SK-N-SH treated with all-trans-retinoic acid at 6 μM for 48 hours (cell line): ENCODE data around the gene ARID4B.

Experiments used
- ARNTL ChIP-seq: fragments of 450-650 bp; formaldehyde crosslinking; IDR thresholded peaks from 2 replicates; pipeline ENCODE4 v1.5.0; 2020; ENCODE audit warnings: low read depth, mild to moderate bottlenecking, moderate library complexity, borderline replicate concordance
- CSDC2 ChIP-seq: fragments of 250-450 bp; sonication (Bioruptor Pico); IDR thresholded peaks from 2 replicates; pipeline ENCODE4 v1.5.0; 2020; ENCODE audit warnings: mild to moderate bottlenecking, moderate library complexity
- CSRNP3 ChIP-seq: fragments of 250-450 bp; sonication (Bioruptor Pico); IDR thresholded peaks from 2 replicates; pipeline ENCODE4 v1.5.1; 2021; ENCODE audit warnings: mild to moderate bottlenecking, moderate library complexity
- GLIS3 ChIP-seq: fragments of 250-450 bp; sonication (Bioruptor Pico); IDR thresholded peaks from 2 replicates; pipeline ENCODE4 v1.5.0; 2020; ENCODE audit warnings: mild to moderate bottlenecking, moderate library complexity
- RARB ChIP-seq: fragments of 250-450 bp; sonication (Bioruptor Pico); IDR thresholded peaks from 2 replicates; pipeline ENCODE4 v1.8.0; 2021; ENCODE audit warnings: mild to moderate bottlenecking, moderate library complexity
- SNAI2 ChIP-seq: fragments of 250-450 bp; sonication (Bioruptor Pico); IDR thresholded peaks from 2 replicates; pipeline ENCODE4 v1.5.0; 2020; ENCODE audit warnings: mild to moderate bottlenecking, moderate library complexity
- TCF4 ChIP-seq: fragments of 250-450 bp; sonication (Bioruptor Pico); IDR thresholded peaks from 2 replicates; pipeline ENCODE4 v1.8.0; 2021; ENCODE audit warnings: mild to moderate bottlenecking, moderate library complexity, borderline replicate concordance
- TOX ChIP-seq: fragments of 250-450 bp; sonication (Bioruptor Pico); IDR thresholded peaks from 2 replicates; pipeline ENCODE4 v1.8.0; 2021; ENCODE audit warnings: mild to moderate bottlenecking, moderate library complexity, borderline replicate concordance
- TSHZ2 ChIP-seq: fragments of 250-450 bp; sonication (Bioruptor Pico); IDR thresholded peaks from 2 replicates; pipeline ENCODE4 v1.5.0; 2020; ENCODE audit warnings: mild to moderate bottlenecking, moderate library complexity
- ZFP30 ChIP-seq: fragments of 450-650 bp; formaldehyde crosslinking; IDR thresholded peaks from 2 replicates; pipeline ENCODE4 v1.5.0; 2022; ENCODE audit warnings: mild to moderate bottlenecking, moderate library complexity
- ZNF565 ChIP-seq: fragments of 450-650 bp; formaldehyde crosslinking; conservative IDR thresholded peaks from 2 replicates; pipeline ENCODE4 v1.5.0; 2020; ENCODE audit warnings: low read depth, mild to moderate bottlenecking, moderate library complexity
- ZNF70 ChIP-seq: fragments of 450-650 bp; formaldehyde crosslinking; IDR thresholded peaks from 2 replicates; pipeline ENCODE4 v1.5.0; 2020; ENCODE audit warnings: mild to moderate bottlenecking, moderate library complexity
- TF ChIP-seq, protein P1 (sequence below): fragments of 250-450 bp; sonication (Bioruptor Pico); IDR thresholded peaks from 2 replicates; pipeline ENCODE4 v1.5.1; 2020; ENCODE audit warnings: low read depth, mild to moderate bottlenecking, moderate library complexity
- TF ChIP-seq, protein P2 (sequence below): fragments of 250-450 bp; sonication (Bioruptor Pico); IDR thresholded peaks from 2 replicates; pipeline ENCODE4 v1.8.0; 2020; ENCODE audit warnings: mild to moderate bottlenecking, moderate library complexity, borderline replicate concordance

DNA sequence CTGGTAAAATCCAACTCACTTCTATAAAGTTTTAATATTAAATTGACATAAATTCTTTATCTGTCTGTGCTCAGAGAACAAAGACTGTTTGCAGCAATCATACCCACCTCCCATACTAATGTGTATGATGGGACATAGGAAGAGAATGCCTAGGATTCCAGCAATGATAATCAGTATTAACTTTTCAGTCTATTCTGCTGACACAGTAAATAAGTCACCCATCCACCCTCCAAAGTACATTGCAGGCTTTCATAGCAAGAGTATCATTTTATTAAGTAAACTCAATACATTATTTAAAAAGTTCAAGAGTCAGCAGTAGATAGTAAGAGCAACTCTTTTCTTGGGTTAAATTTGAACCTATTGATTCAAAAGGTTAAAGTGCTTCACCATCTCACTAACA lies 175.7 kb downstream of the ARID4B start:
- TF ChIP-seq CSDC2 (no peak), ARNTL (CRISPR knock-in tag) (no peak), TCF4 (CRISPR knock-in tag) (no peak), ZNF70 (CRISPR knock-in tag) (no peak), GLIS3 (no peak), RARB (CRISPR knock-in tag) (no peak), CSRNP3 (CRISPR knock-in tag) (no peak), ZNF565 (CRISPR knock-in tag) (no peak), TOX (CRISPR knock-in tag) (no peak), TSHZ2 (no peak), SNAI2 (CRISPR knock-in tag) (no peak), ZFP30 (CRISPR knock-in tag) (no peak)
- TF ChIP-seq, protein P1, sequence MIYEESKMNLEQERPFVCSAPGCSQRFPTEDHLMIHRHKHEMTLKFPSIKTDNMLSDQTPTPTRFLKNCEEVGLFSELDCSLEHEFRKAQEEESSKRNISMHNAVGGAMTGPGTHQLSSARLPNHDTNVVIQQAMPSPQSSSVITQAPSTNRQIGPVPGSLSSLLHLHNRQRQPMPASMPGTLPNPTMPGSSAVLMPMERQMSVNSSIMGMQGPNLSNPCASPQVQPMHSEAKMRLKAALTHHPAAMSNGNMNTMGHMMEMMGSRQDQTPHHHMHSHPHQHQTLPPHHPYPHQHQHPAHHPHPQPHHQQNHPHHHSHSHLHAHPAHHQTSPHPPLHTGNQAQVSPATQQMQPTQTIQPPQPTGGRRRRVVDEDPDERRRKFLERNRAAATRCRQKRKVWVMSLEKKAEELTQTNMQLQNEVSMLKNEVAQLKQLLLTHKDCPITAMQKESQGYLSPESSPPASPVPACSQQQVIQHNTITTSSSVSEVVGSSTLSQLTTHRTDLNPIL (CRISPR knock-in tag): no peak
- TF ChIP-seq, protein P2, sequence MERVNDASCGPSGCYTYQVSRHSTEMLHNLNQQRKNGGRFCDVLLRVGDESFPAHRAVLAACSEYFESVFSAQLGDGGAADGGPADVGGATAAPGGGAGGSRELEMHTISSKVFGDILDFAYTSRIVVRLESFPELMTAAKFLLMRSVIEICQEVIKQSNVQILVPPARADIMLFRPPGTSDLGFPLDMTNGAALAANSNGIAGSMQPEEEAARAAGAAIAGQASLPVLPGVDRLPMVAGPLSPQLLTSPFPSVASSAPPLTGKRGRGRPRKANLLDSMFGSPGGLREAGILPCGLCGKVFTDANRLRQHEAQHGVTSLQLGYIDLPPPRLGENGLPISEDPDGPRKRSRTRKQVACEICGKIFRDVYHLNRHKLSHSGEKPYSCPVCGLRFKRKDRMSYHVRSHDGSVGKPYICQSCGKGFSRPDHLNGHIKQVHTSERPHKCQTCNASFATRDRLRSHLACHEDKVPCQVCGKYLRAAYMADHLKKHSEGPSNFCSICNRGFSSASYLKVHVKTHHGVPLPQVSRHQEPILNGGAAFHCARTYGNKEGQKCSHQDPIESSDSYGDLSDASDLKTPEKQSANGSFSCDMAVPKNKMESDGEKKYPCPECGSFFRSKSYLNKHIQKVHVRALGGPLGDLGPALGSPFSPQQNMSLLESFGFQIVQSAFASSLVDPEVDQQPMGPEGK (CRISPR knock-in tag): no peak
